ENCODE measurements around the gene ENTHD1. TPM values are rescaled to one million over a fixed set of nuclear protein-coding genes. Genes with fewer than 3 reads are reported as not detected.
A peak's percentile ranks its signal among the peaks of the same experiment; 100 is the strongest.

ENTHD1 gene
- total RNA-seq, 2 experiments from 2014 or later: 0.34 TPM

GRCh38 chr22:39832627-39833074 lies 60.9 kb downstream of the ENTHD1 start:
- Mint-ChIP-seq H3K27me3 (no peaks in the 10 kb centered on the region), H3K4me1 (ENCODE audit: low read depth) (peaks cover 8% of the 10 kb centered on the region), H3K4me3 (no peak overlapping the region), H3K27ac (no peak overlapping the region), H3K9me3 (no peaks in the 10 kb centered on the region), H3K36me3 (ENCODE audit: low read depth) (no peaks in the 10 kb centered on the region)
- TF ChIP-seq CTCF (IDR thresholded peaks at IDR 0.05): no peak
- ATAC-seq (no peak), DNase-seq (no peak)
- intact Hi-C loops (cut with micrococcal nuclease): no loop called here
- ChIA-PET CTCF (interaction anchor here (1.0 to 2.7 kb wide), 2 partner anchors 101 to 192 kb away, joined by 3 to 7 read pairs; no protein-coding TSS in a partner anchor), POLR2A (interaction anchor here (0.8 kb wide), 1 partner anchor 12 kb away, joined by 3 read pairs; no protein-coding TSS in a partner anchor)

- H3K27me3 Mint-ChIP-seq: no peaks in the 10 kb centered on the region
- intact Hi-C loops (cut with micrococcal nuclease): no loop called here
- POLR2A ChIA-PET: no interaction called here
These were observed 67.9 kb downstream of the ENTHD1 start for GRCh38 chr22:39825661-39826102.

GRCh38 chr22:39821008-39821407 lies 72.6 kb downstream of the ENTHD1 start:
- POLR2A ChIA-PET: interaction anchor here (0.7 kb wide), 1 partner anchor 11 kb away, joined by 3 read pairs; no protein-coding TSS in a partner anchor
- CTCF ChIA-PET: interaction anchor here (0.6 to 1.4 kb wide), 3 partner anchors 14 to 143 kb away, joined by 3 read pairs; no protein-coding TSS in a partner anchor
- Mint-ChIP-seq H3K9me3 (no peaks in the 10 kb centered on the region), H3K36me3 (ENCODE audit: low read depth) (no peaks in the 10 kb centered on the region), H3K27me3 (no peaks in the 10 kb centered on the region), H3K27ac (no peak overlapping the region), H3K4me3 (no peak overlapping the region), H3K4me1 (ENCODE audit: low read depth) (peaks cover under 1% of the 10 kb centered on the region)
- intact Hi-C loops (cut with micrococcal nuclease): no loop called here
- no peak for TF ChIP-seq CTCF (IDR thresholded peaks at IDR 0.05)
- ATAC-seq (no peak), DNase-seq (no peak)

More at GRCh38 chr22:39825661-39826102, 67.9 kb downstream of the ENTHD1 start:
- DNase-seq (no peak), ATAC-seq (peak; percentile 39)
- CTCF ChIA-PET: no interaction called here
- Mint-ChIP-seq H3K36me3 (ENCODE audit: low read depth) (no peaks in the 10 kb centered on the region), H3K4me1 (ENCODE audit: low read depth) (peaks cover 2% of the 10 kb centered on the region), H3K4me3 (no peak overlapping the region), H3K27ac (no peak overlapping the region), H3K9me3 (no peaks in the 10 kb centered on the region)
- no peak for TF ChIP-seq CTCF (IDR thresholded peaks at IDR 0.05)

GRCh38 chr22:39820256-39820655 lies 73.3 kb downstream of the ENTHD1 start:
- ChIA-PET CTCF (interaction anchor here (0.6 to 1.4 kb wide), 2 partner anchors 52 to 144 kb away, joined by 3 read pairs; no protein-coding TSS in a partner anchor), POLR2A (interaction anchor here (0.6 to 0.7 kb wide), 2 partner anchors 12 to 84 kb away, joined by 3 read pairs; no protein-coding TSS in a partner anchor)
- DNase-seq (no peak), ATAC-seq (no peak)
- no peaks in the 10 kb centered on the region for H3K36me3 Mint-ChIP-seq (ENCODE audit: low read depth)
- intact Hi-C loops (cut with micrococcal nuclease): no loop called here
- no peak for TF ChIP-seq CTCF (IDR thresholded peaks at IDR 0.05)
- H3K4me1 Mint-ChIP-seq (ENCODE audit: low read depth): no peaks in the 10 kb centered on the region
- no peaks in the 10 kb centered on the region for H3K9me3 Mint-ChIP-seq
- H3K4me3 Mint-ChIP-seq: no peak overlapping the region
- no peaks in the 10 kb centered on the region for H3K27me3 Mint-ChIP-seq
- no peak overlapping the region for H3K27ac Mint-ChIP-seq

GRCh38 chr22:39819429-39819828 lies 74.1 kb downstream of the ENTHD1 start:
- Mint-ChIP-seq H3K9me3 (no peaks in the 10 kb centered on the region), H3K4me1 (ENCODE audit: low read depth) (no peaks in the 10 kb centered on the region), H3K36me3 (ENCODE audit: low read depth) (no peaks in the 10 kb centered on the region), H3K4me3 (no peak overlapping the region), H3K27ac (no peak overlapping the region), H3K27me3 (no peaks in the 10 kb centered on the region)
- ATAC-seq (no peak), DNase-seq (no peak)
- CTCF ChIA-PET: no interaction called here
- TF ChIP-seq CTCF (IDR thresholded peaks at IDR 0.05): no peak
- POLR2A ChIA-PET: interaction anchor here (0.6 kb wide), 1 partner anchor 82 kb away, joined by 3 read pairs; no protein-coding TSS in a partner anchor
- intact Hi-C loops (cut with micrococcal nuclease): no loop called here
